HG03575 (cell line): ENCODE results near the gene RALGPS2.

Source experiments
- ATAC-seq: cut with Tn5 transposase; IDR thresholded peaks from one replicate; pipeline ENCODE4 v1.9.1; 2021; ENCODE audit not compliant: unreplicated experiment, insufficient number of reproducible peaks, low FRiP score; ENCODE audit errors: extremely low read depth

Gene RALGPS2

GRCh38 chr1:178724728-178725465 is at the start of gene RALGPS2:
Gene RALGPS2 (plus strand): TSS chr1:178725244. CDS start chr1:178776765, 51,521 bp downstream.
- ATAC-seq, result no peak

- no peak for ATAC-seq
These were observed 45.8 kb upstream of the RALGPS2 start for GRCh38 chr1:178679237-178679636.

- no peak for ATAC-seq
These were observed 42.6 kb upstream of the RALGPS2 start for GRCh38 chr1:178682429-178682828.

- no peak for ATAC-seq
These were observed 42.2 kb upstream of the RALGPS2 start for GRCh38 chr1:178682886-178683285.

GRCh38 chr1:178683291-178683690 is 41.8 kb upstream of the RALGPS2 start:
- ATAC-seq, result no peak

- no peak for ATAC-seq
These were observed 40.9 kb upstream of the RALGPS2 start for GRCh38 chr1:178684111-178684510.

- ATAC-seq, result peak; percentile 72
These were observed 40.5 kb upstream of the RALGPS2 start for GRCh38 chr1:178684542-178685000.

GRCh38 chr1:178686407-178686806 is 38.6 kb upstream of the RALGPS2 start:
- ATAC-seq, result no peak

- no peak for ATAC-seq
These were observed 36.8 kb upstream of the RALGPS2 start for GRCh38 chr1:178688244-178688643.

- no peak for ATAC-seq
These were observed 35.3 kb upstream of the RALGPS2 start for GRCh38 chr1:178689769-178690168.

- ATAC-seq, result no peak
These were observed 34.5 kb upstream of the RALGPS2 start for GRCh38 chr1:178690496-178690895.

GRCh38 chr1:178692564-178693327 is 32.3 kb upstream of the RALGPS2 start:
- ATAC-seq, result no peak

- no peak for ATAC-seq
These were observed 31.7 kb upstream of the RALGPS2 start for GRCh38 chr1:178693366-178693765.

GRCh38 chr1:178694923-178695525 is 30.0 kb upstream of the RALGPS2 start:
- no peak for ATAC-seq

- ATAC-seq, result no peak
These were observed 22.9 kb upstream of the RALGPS2 start for GRCh38 chr1:178702146-178702545.

GRCh38 chr1:178704833-178705232 is 20.2 kb upstream of the RALGPS2 start:
- ATAC-seq, result no peak

- no peak for ATAC-seq
These were observed 18.6 kb upstream of the RALGPS2 start for GRCh38 chr1:178706432-178706831.

- ATAC-seq, result no peak
These were observed 11.8 kb upstream of the RALGPS2 start for GRCh38 chr1:178713259-178713658.

- no peak for ATAC-seq
These were observed 10.6 kb upstream of the RALGPS2 start for GRCh38 chr1:178714453-178714852.

- no peak for ATAC-seq
These were observed 8.9 kb upstream of the RALGPS2 start for GRCh38 chr1:178716111-178716510.
